HK-2 (cell line): ENCODE measurements around the gene PAFAH1B1.
"Not testable (repeated sequence)": the region's sequence is repeated elsewhere in the genome, so short reads cannot be mapped to it uniquely, and the experiment has no call there.

Source experiments
- DNase-seq: peaks from one replicate; pipeline ENCODE4 v3.0.0-alpha.2; 2018; ENCODE audit not compliant: unreplicated experiment

Gene PAFAH1B1

GRCh38 chr17:2689411-2690164, 96.1 kb downstream of the PAFAH1B1 start:
- DNase-seq = no peak

GRCh38 chr17:2690165-2691068, 97.0 kb downstream of the PAFAH1B1 start:
- DNase-seq = no peak

GRCh38 chr17:2691069-2691871, 97.8 kb downstream of the PAFAH1B1 start:
- no peak for DNase-seq

- no peak for DNase-seq
These were observed 98.7 kb downstream of the PAFAH1B1 start for GRCh38 chr17:2691965-2692780.

- DNase-seq = no peak
These were observed 99.3 kb downstream of the PAFAH1B1 start for GRCh38 chr17:2692781-2693135.

GRCh38 chr17:2693561-2694380, 100.3 kb downstream of the PAFAH1B1 start:
- no peak for DNase-seq

GRCh38 chr17:2694381-2695242, 101.2 kb downstream of the PAFAH1B1 start:
- no peak for DNase-seq

GRCh38 chr17:2695243-2695960, 101.9 kb downstream of the PAFAH1B1 start:
- no peak for DNase-seq

GRCh38 chr17:2695961-2696760, 102.7 kb downstream of the PAFAH1B1 start:
- DNase-seq = no peak

- DNase-seq = no peak
These were observed 104.2 kb downstream of the PAFAH1B1 start for GRCh38 chr17:2697611-2698162.

GRCh38 chr17:2699216-2699805, 105.9 kb downstream of the PAFAH1B1 start:
- not testable (repeated sequence) for DNase-seq

GRCh38 chr17:2700030-2700490, 106.6 kb downstream of the PAFAH1B1 start:
- no peak for DNase-seq

- no peak for DNase-seq
These were observed 107.2 kb downstream of the PAFAH1B1 start for GRCh38 chr17:2700491-2701141.

GRCh38 chr17:2701161-2701995, 107.9 kb downstream of the PAFAH1B1 start:
- DNase-seq = no peak

- no peak for DNase-seq
These were observed 108.7 kb downstream of the PAFAH1B1 start for GRCh38 chr17:2701996-2702741.
